Trophoblast cell (in vitro differentiated cells and primary cell): ENCODE data around the gene MAP4K2.

Experiments used
- DNase-seq, 2 donors: peaks; one replicate each; pipeline ENCODE4 v3.0.0-alpha.2; 2016
- H2AFZ ChIP-seq: 2 replicates; pipeline ENCODE4 v1.6.1; 2013; ENCODE audit warnings: low read length, moderate library complexity, mild to moderate bottlenecking; ENCODE audit not compliant: insufficient read depth, poor library complexity
- H2AK5ac ChIP-seq: 2 replicates; pipeline ENCODE4 v1.6.1; 2013; ENCODE audit warnings: mild to moderate bottlenecking, low read length
- H2BK120ac ChIP-seq: 2 replicates; pipeline ENCODE4 v1.6.1; 2013; ENCODE audit warnings: low read length, mild to moderate bottlenecking, moderate library complexity; ENCODE audit not compliant: insufficient read depth, poor library complexity
- H2BK12ac ChIP-seq: 2 replicates; pipeline ENCODE4 v1.6.1; 2013; ENCODE audit warnings: mild to moderate bottlenecking, low read length, moderate library complexity
- H2BK5ac ChIP-seq: 2 replicates; pipeline ENCODE4 v1.6.1; 2013; ENCODE audit warnings: low read length, low read depth, moderate library complexity, mild to moderate bottlenecking; ENCODE audit not compliant: poor library complexity
- H3K14ac ChIP-seq: 2 replicates; pipeline ENCODE4 v1.6.1; 2013; ENCODE audit warnings: mild to moderate bottlenecking, low read length
- H3K18ac ChIP-seq: 2 replicates; pipeline ENCODE4 v1.6.1; 2013; ENCODE audit warnings: mild to moderate bottlenecking, low read length
- H3K23ac ChIP-seq: 2 replicates; pipeline ENCODE4 v1.6.1; 2013; ENCODE audit warnings: low read length
- H3K27ac ChIP-seq: 2 replicates; pipeline ENCODE4 v1.5.1; 2013; ENCODE audit warnings: low read depth, mild to moderate bottlenecking, inconsistent platforms, low read length, moderate library complexity
- H3K27me3 ChIP-seq: 2 replicates; pipeline ENCODE4 v1.6.1; 2013; ENCODE audit warnings: inconsistent platforms, mild to moderate bottlenecking, low read length, moderate library complexity; ENCODE audit not compliant: insufficient read depth
- H3K36me3 ChIP-seq, 2 experiments: 1 replicate in 1 of 2; 2 replicates in 1 of 2; pipeline ENCODE4 v1.6.1; 2013; ENCODE audit warnings: low read length in 2 of 2, mild to moderate bottlenecking in 2 of 2, moderate library complexity in 1 of 2; ENCODE audit not compliant: insufficient read depth in 2 of 2, control insufficient read depth in 1 of 2
- H3K4ac ChIP-seq: 2 replicates; pipeline ENCODE4 v1.6.1; 2013; ENCODE audit warnings: low read depth, mild to moderate bottlenecking, low read length, moderate library complexity
- H3K4me1 ChIP-seq, 2 experiments: 1 replicate in 1 of 2; 2 replicates in 1 of 2; pipeline ENCODE4 v1.6.1; 2013; ENCODE audit warnings: low read length in 2 of 2, mild to moderate bottlenecking in 2 of 2, moderate library complexity in 1 of 2; ENCODE audit not compliant: insufficient read depth in 2 of 2, control insufficient read depth in 1 of 2
- H3K4me2 ChIP-seq: 2 replicates; pipeline ENCODE4 v1.6.1; 2013; ENCODE audit warnings: inconsistent platforms, mild to moderate bottlenecking, low read length, moderate library complexity
- H3K4me3 ChIP-seq: 2 replicates; pipeline ENCODE4 v1.5.1; 2013; ENCODE audit warnings: mild to moderate bottlenecking, low read depth, low read length, inconsistent platforms
- H3K79me1 ChIP-seq: one replicate; pipeline ENCODE4 v1.6.1; 2013; ENCODE audit warnings: low read length
- H3K79me2 ChIP-seq: 2 replicates; pipeline ENCODE4 v1.6.1; 2013; ENCODE audit warnings: low read length, mild to moderate bottlenecking; ENCODE audit not compliant: control insufficient read depth, insufficient read depth, poor library complexity
- H3K9ac ChIP-seq: 2 replicates; pipeline ENCODE4 v1.6.1; 2013; ENCODE audit warnings: mild to moderate bottlenecking, low read length
- H3K9me3 ChIP-seq: 2 replicates; pipeline ENCODE4 v1.6.1; 2013; ENCODE audit warnings: low read depth, mild to moderate bottlenecking, control low read depth, inconsistent platforms, low read length; ENCODE audit not compliant: insufficient read depth
- H4K12ac ChIP-seq: 2 replicates; pipeline ENCODE4 v1.6.1; 2013; ENCODE audit warnings: low read depth, mild to moderate bottlenecking, low read length, moderate library complexity
- H4K8ac ChIP-seq: 2 replicates; pipeline ENCODE4 v1.6.1; 2013; ENCODE audit warnings: low read depth, mild to moderate bottlenecking, low read length, moderate library complexity
- H4K91ac ChIP-seq: one replicate; pipeline ENCODE4 v1.6.1; 2013; ENCODE audit warnings: low read depth, mild to moderate bottlenecking, low read length, moderate library complexity
- WGBS: extraction: QIAGEN DNeasy Blood & Tissue Kit; methylation state at CpG from one replicate; pipeline ENCODE4 v1.1.7; 2013; ENCODE audit warnings: missing lambda C conversion rate; ENCODE audit not compliant: insufficient read length, insufficient coverage; ENCODE audit errors: extremely low coverage; 5-methylcytosine and 5-hydroxymethylcytosine counted together

Gene MAP4K2

DNA sequence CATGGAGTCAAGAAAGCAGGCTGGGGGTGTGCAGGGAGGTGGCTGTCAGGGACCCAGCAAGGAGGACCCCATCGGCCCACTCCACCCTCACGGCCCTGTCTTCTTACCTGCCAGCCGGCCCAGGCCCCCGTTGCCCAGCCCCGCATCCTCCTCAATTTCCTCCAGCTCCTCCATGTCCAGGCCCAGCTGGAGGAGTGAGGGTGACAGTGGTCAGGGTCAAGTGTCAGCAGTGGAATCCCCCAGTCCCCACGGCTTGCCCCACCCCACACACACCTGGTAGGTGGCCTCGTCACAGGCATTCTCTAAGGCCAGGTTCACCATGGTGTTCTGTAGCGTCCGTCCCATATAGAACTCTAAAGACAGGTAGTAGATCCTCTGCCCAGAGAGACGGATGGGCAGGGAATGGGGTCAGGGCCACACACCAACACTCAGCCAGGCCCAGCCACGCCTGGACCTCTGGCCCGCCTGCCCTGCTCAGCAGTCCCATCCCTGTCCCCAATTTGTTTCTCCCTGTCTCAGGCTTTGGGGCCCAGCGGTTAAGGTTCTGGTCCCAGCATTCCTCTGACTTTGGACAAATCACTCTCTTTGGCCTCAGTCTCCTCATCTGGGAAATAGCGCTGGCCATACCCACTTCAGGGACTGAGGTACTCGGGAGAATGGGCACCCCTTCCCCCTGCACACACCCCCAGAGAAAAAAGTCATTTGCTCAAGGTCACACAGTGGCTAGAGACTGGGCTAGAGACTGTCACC lies 44.5 kb downstream of the MAP4K2 start:
- H3K4ac ChIP-seq = no peak overlapping the region

DNA sequence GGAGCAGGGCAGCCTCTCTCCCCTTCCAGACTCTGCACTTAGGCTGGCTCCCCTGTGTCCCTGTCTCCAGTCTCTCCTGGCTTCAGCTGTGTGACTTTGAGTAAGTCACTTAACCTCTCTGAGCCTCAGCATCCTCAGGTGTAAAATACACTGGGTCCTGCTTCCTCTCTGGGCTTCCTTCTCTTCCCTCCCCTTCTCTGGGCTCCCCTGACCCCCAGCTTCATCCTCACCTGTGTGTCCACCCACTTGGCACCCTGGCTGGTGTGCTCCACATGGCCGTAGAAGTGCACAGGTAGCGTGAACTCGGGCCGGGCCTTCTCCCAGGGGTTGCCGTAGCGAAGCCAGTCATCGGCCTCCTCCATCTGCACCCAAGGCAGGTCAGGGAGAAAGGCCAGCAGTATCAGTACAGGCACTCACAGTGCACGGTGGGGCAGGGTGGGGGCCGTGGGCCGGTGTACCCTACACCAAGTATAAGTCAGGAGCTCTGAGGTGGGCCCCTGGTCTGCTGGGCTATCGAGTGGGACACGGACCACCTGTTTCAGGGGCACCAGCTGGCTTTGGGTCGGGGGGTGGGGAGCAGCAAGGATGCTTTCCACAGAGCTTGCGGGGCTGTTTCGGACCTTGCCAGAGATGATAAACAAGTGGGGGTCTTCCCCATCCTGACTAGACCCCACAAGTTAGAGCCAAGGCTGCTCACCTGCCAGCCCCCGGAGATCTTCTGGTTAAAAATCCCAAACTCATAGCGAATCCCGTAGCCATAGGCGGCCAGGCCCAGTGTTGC lies 45.3 kb downstream of the MAP4K2 start:
- no peak overlapping the region for H2BK120ac ChIP-seq
- peaks cover 4 to 7% of the 10 kb centered on the region in 2 experiments for H3K36me3 ChIP-seq
- no peak overlapping the region for H3K14ac ChIP-seq
- no CpG with 5 or more reads among the region's 19 CpGs for WGBS
- no peak overlapping the region for H3K27ac ChIP-seq
- no peak overlapping the region for H4K91ac ChIP-seq
- no peak overlapping the region for H2AFZ ChIP-seq
- no peaks in the 10 kb centered on the region for H3K27me3 ChIP-seq
- H3K18ac ChIP-seq = no peak overlapping the region
- no peak overlapping the region for H3K9ac ChIP-seq
- H3K9me3 ChIP-seq = no peaks in the 10 kb centered on the region
- no peak overlapping the region for H2BK5ac ChIP-seq
- H4K12ac ChIP-seq = no peak overlapping the region
- DNase-seq = no peak
- peak overlapping the region; percentile 35 for H3K4me3 ChIP-seq
- no peak overlapping the region for H2AK5ac ChIP-seq
- H3K79me1 ChIP-seq = no peaks in the 10 kb centered on the region
- H3K79me2 ChIP-seq = no peaks in the 10 kb centered on the region
- no peak overlapping the region for H3K23ac ChIP-seq
- no peak overlapping the region for H3K4me2 ChIP-seq
- H4K8ac ChIP-seq = no peak overlapping the region
- H3K4me1 ChIP-seq = peaks cover 12 to 13% of the 10 kb centered on the region in 2 experiments
- H2BK12ac ChIP-seq = no peak overlapping the region
- H3K4ac ChIP-seq = no peak overlapping the region

More for the DNA sequence above, 44.5 kb downstream of the MAP4K2 start:
- Histone ChIP-seq H3K36me3 (peaks cover 12 to 14% of the 10 kb centered on the region in 2 experiments), H2BK5ac (no peak overlapping the region), H3K14ac (no peak overlapping the region), H3K79me1 (no peaks in the 10 kb centered on the region), H4K8ac (no peak overlapping the region), H3K9me3 (no peaks in the 10 kb centered on the region), H3K4me2 (no peak overlapping the region), H4K91ac (no peak overlapping the region), H3K4me3 (no peak overlapping the region), H2AFZ (no peak overlapping the region), H3K79me2 (no peaks in the 10 kb centered on the region), H2BK120ac (no peak overlapping the region), H4K12ac (no peak overlapping the region), H3K18ac (no peak overlapping the region), H3K27ac (no peak overlapping the region), H3K27me3 (no peaks in the 10 kb centered on the region), H3K9ac (no peak overlapping the region), H3K23ac (no peak overlapping the region), H2BK12ac (no peak overlapping the region), H2AK5ac (no peak overlapping the region), H3K4me1 (peaks cover 12 to 13% of the 10 kb centered on the region in 2 experiments)
- no peak for DNase-seq
- no CpG with 5 or more reads among the region's 15 CpGs for WGBS

DNA sequence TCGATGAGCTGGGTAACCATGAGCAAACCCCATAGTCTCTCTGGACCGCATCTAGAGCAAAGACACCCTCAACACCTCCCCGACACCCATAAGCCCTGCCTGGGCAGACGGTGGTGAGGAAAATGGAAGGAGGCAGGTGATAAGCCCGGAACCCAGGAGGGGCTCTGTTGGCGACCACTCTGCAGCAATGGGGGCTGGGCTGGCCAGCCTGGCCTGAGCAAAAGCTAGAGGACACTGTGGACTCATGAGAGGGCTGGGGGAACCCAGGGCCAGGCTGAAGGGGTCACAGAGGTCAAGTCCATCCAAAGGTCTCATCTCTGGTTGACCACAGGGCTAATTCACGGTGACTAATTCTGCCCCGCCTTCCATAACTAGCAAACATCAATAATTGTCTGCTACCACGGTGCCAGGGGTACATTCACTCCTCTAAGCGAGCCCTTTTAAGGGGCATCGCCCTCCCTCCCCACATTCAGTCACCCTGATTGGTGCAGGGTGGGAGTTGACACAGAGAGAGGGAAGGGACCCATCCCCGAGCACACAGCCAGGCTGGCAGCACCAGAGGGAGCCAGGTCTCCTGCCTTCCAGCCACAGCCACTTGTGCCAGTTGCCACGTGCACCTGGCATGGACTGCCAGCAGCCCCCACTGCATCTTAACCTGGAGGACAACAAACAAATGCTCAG lies 47.2 kb downstream of the MAP4K2 start:
- Histone ChIP-seq H3K9ac (no peak overlapping the region), H2AFZ (no peak overlapping the region), H3K18ac (no peak overlapping the region), H3K4me1 (peaks cover 12 to 13% of the 10 kb centered on the region in 2 experiments), H3K23ac (no peak overlapping the region), H3K36me3 (no peaks in the 10 kb centered on the region), H3K9me3 (no peaks in the 10 kb centered on the region), H3K4me3 (no peak overlapping the region), H3K4ac (no peak overlapping the region), H4K12ac (no peak overlapping the region), H2BK5ac (no peak overlapping the region), H4K91ac (no peak overlapping the region), H2AK5ac (no peak overlapping the region), H3K79me2 (no peaks in the 10 kb centered on the region), H2BK120ac (no peak overlapping the region), H3K4me2 (no peak overlapping the region), H3K27ac (no peak overlapping the region), H3K14ac (no peak overlapping the region), H2BK12ac (no peak overlapping the region), H3K79me1 (no peaks in the 10 kb centered on the region), H3K27me3 (no peaks in the 10 kb centered on the region), H4K8ac (no peak overlapping the region)
- DNase-seq = no peak
- no CpG with 5 or more reads among the region's 13 CpGs for WGBS

- Histone ChIP-seq H3K27ac (no peak overlapping the region), H2AK5ac (no peak overlapping the region), H3K4me1 (peaks cover 9% of the 10 kb centered on the region in 2 experiments), H3K79me1 (no peaks in the 10 kb centered on the region), H4K8ac (no peak overlapping the region), H2BK120ac (no peak overlapping the region), H4K12ac (no peak overlapping the region), H3K4me3 (peak overlapping the region; percentile 26), H2AFZ (no peak overlapping the region), H3K27me3 (no peaks in the 10 kb centered on the region), H3K4me2 (no peak overlapping the region), H3K4ac (no peak overlapping the region), H4K91ac (no peak overlapping the region), H3K36me3 (no peaks in the 10 kb centered on the region), H3K23ac (no peak overlapping the region), H3K79me2 (no peaks in the 10 kb centered on the region), H2BK12ac (no peak overlapping the region), H3K14ac (no peak overlapping the region), H3K9ac (no peak overlapping the region), H3K18ac (no peak overlapping the region), H2BK5ac (no peak overlapping the region), H3K9me3 (no peaks in the 10 kb centered on the region)
- DNase-seq = no peak
- WGBS = no CpG with 5 or more reads among the region's 21 CpGs
Observed at GRCh38 chr11:64754919-64755662, 47.9 kb downstream of the MAP4K2 start.
